RWPE2 (cell line): ENCODE data around the gene IL32.
"Not testable (repeated sequence)": the region's sequence is repeated elsewhere in the genome, so short reads cannot be mapped to it uniquely, and the experiment has no call there.

ENCODE experiments used
- ATAC-seq: fragments of 200-7000 bp; cut with Tn5 transposase; 3 replicates; pipeline ENCODE4 v1.9.1; 2021; ENCODE audit warnings: low read depth
- DNase-seq: peaks from one replicate; pipeline ENCODE4 v3.0.0-alpha.2; 2020; ENCODE audit warnings: low spot score
- H3K27ac ChIP-seq: fragments of 450-650 bp; 2 replicates; pipeline ENCODE4 v1.5.1; 2017; ENCODE audit warnings: mild to moderate bottlenecking; ENCODE audit not compliant: poor library complexity, severe bottlenecking
- H3K27me3 ChIP-seq: fragments of 250-450 bp; sonication (Bioruptor Pico); 2 replicates; pipeline ENCODE4 v1.5.1; 2021; ENCODE audit warnings: mild to moderate bottlenecking, moderate library complexity; ENCODE audit not compliant: insufficient read depth, poor library complexity, severe bottlenecking
- H3K36me3 ChIP-seq: fragments of 250-450 bp; sonication (Bioruptor Pico); 2 replicates; pipeline ENCODE4 v1.5.1; 2020; ENCODE audit warnings: low read depth, mild to moderate bottlenecking, moderate library complexity
- H3K4me1 ChIP-seq: fragments of 250-450 bp; sonication (Bioruptor Pico); 2 replicates; pipeline ENCODE4 v1.5.1; 2021; ENCODE audit warnings: mild to moderate bottlenecking, moderate library complexity; ENCODE audit not compliant: insufficient read depth, poor library complexity, severe bottlenecking
- H3K4me3 ChIP-seq: fragments of 250-450 bp; sonication (Bioruptor Pico); 2 replicates; pipeline ENCODE4 v1.5.1; 2021; ENCODE audit warnings: mild to moderate bottlenecking, moderate library complexity; ENCODE audit not compliant: severe bottlenecking
- H3K9me3 ChIP-seq: fragments of 250-450 bp; sonication (Bioruptor Pico); 2 replicates; pipeline ENCODE4 v1.5.1; 2021; ENCODE audit warnings: mild to moderate bottlenecking, moderate library complexity; ENCODE audit not compliant: severe bottlenecking
- CTCF ChIP-seq: fragments of 450-650 bp; IDR thresholded peaks from one replicate; pipeline ENCODE4 v1.5.1; 2017; ENCODE audit warnings: mild to moderate bottlenecking, moderate library complexity; ENCODE audit not compliant: poor library complexity, severe bottlenecking

The IL32 gene

DNA sequence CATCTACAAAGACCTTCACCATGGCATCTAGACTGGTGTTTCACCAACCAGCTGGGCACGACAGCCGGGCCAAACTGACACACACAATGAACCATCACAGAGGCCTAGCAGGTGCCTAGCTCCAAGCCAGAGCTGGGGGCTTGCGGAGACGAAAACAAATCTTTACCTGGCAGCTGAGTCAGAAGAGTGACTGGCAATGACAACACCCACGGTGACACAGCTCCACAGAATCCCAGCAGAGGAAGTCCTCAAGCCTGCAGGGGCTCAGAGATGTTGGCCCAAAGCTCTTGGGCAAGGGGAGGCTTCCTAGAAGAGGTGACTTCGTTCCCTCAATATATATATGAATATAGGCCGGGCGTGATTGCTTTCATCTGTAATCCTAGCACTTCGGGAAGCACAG, 13.9 kb upstream of the IL32 start:
- TF ChIP-seq CTCF: no peak
- peaks cover 24% of the 10 kb centered on the region for H3K27me3 ChIP-seq
- H3K36me3 ChIP-seq: no peaks in the 10 kb centered on the region
- H3K27ac ChIP-seq: no peak overlapping the region
- H3K4me3 ChIP-seq: no peak overlapping the region
- H3K9me3 ChIP-seq: no peaks in the 10 kb centered on the region
- DNase-seq (no peak), ATAC-seq (no peak)
- H3K4me1 ChIP-seq: no peaks in the 10 kb centered on the region

DNA sequence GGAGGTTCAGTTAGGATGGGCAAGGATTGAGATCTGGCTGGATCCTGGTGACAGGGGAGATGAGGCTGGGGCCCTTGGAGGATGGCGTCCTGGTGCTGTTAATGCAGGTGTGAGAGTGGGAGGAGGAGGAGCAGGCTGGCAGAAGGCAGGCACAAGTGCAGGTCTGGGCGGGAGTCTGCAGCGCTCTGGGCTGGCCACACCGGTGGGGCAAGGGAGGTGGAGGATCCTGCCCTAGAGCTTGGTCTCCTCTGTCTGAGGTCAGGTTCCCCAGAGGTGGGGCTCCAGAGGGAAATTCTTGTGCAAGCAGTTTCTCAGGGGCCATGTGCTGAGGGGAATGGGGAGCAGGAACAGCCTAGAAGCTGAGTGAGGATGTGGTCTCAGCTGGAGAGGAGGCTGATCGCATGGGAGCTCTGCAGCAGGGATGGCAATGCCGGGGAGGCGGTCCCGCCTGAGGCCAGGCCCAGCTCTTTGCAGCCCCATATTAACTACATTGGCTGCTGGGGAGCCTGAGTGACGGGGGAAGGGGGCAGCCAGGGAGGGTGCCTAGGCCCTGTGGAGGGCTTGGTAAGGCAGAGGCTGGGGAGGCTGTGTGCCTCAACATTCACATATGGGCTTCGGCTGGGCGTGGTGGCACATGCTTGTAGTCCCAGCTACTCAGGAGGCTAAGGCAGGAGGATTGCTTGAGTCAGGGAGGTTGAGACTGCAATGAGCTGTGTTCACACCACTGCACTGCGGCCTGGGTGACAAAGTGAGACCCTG, 12.7 kb upstream of the IL32 start:
- not testable (repeated sequence) for H3K9me3 ChIP-seq, H3K27ac ChIP-seq, H3K4me1 ChIP-seq, ATAC-seq, H3K36me3 ChIP-seq, H3K4me3 ChIP-seq, DNase-seq
- peaks cover 14% of the 10 kb centered on the region for H3K27me3 ChIP-seq

DNA sequence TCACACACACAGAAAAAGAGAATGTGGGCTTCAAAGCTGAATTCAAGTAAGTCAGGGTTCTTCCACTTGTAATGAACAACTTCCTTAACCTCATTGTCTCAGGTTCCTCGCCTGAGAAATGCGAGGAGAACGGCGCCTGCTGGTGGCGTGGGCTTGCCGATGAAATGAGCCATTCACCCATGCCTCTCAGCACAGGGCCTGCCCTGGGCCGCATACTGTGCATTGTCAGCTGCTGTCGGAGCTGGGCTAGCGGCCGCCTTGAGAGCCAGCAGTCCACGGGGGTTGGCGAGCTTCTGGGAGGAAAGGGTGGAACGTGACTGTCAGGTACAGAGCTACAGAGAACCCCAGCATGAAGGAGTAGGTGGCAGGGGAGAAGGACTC, 12.1 kb upstream of the IL32 start:
- not testable (repeated sequence) for H3K27me3 ChIP-seq, ATAC-seq, H3K36me3 ChIP-seq, DNase-seq, H3K9me3 ChIP-seq, H3K4me3 ChIP-seq, H3K27ac ChIP-seq, H3K4me1 ChIP-seq

GRCh38 chr16:3054965-3055733, 10.3 kb upstream of the IL32 start:
- Histone ChIP-seq H3K27ac (no peak overlapping the region), H3K36me3 (no peaks in the 10 kb centered on the region), H3K27me3 (peaks cover 6% of the 10 kb centered on the region), H3K4me3 (no peak overlapping the region), H3K4me1 (no peaks in the 10 kb centered on the region), H3K9me3 (no peaks in the 10 kb centered on the region)
- no peak for ATAC-seq
- DNase-seq: no peak
- no peak for TF ChIP-seq CTCF

- H3K27ac ChIP-seq, H3K4me1 ChIP-seq, H3K9me3 ChIP-seq, H3K36me3 ChIP-seq, H3K27me3 ChIP-seq, DNase-seq, ATAC-seq, H3K4me3 ChIP-seq: not testable (repeated sequence)
Observed at GRCh38 chr16:3055734-3056115, 9.7 kb upstream of the IL32 start.

- ATAC-seq (no peak), DNase-seq (no peak)
- Histone ChIP-seq H3K9me3 (no peaks in the 10 kb centered on the region), H3K36me3 (no peaks in the 10 kb centered on the region), H3K4me3 (no peak overlapping the region), H3K27ac (no peak overlapping the region), H3K27me3 (no peaks in the 10 kb centered on the region), H3K4me1 (no peaks in the 10 kb centered on the region)
- TF ChIP-seq CTCF: no peak
Observed at GRCh38 chr16:3056336-3057180, 8.9 kb upstream of the IL32 start.
